ENCODE results near the gene TCEAL3. TPM values are rescaled to one million over a fixed set of nuclear protein-coding genes. Genes with fewer than 3 reads are reported as not detected.

Gene TCEAL3
- total RNA-seq, 1 donor from 2014 or later = 9.5 TPM

DNA sequence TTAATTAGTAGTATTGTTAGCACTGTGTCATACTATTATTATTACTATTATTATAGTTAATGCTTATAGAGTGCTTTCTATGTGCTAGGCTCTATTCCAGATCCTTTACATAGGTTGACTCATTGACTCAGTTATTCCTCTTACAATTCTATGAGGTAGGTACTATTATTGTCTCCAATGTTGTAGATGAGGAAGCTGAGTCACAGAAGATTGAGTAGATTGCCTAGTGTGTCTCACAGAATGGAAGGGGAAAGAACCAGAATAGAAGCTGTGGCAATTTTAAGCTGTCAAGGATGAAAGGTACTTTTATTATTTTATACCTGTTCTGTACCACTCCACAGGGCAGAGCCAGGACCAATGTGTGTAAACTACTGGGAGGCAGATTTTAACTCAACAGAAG, 19.1 kb downstream of the TCEAL3 start:
- Mint-ChIP-seq H3K27ac (no peak overlapping the region), H3K9me3 (no peaks in the 10 kb centered on the region), H3K4me3 (peak overlapping the region; percentile 26), H3K4me1 (ENCODE audit: unreplicated experiment) (peaks cover 5% of the 10 kb centered on the region), H3K36me3 (no peaks in the 10 kb centered on the region), H3K27me3 (no peaks in the 10 kb centered on the region)
- TF ChIP-seq CTCF (conservative IDR thresholded peaks at IDR 0.05) = no peak
- DNase-seq (ENCODE audit: extremely low spot score, unreplicated experiment) = no peak

- Mint-ChIP-seq H3K4me1 (ENCODE audit: unreplicated experiment) (peaks cover 5% of the 10 kb centered on the region), H3K4me3 (peak within 1 kb of the TSS; percentile 87), H3K27ac (peak within 1 kb of the TSS; percentile 76), H3K36me3 (no peaks in the 10 kb centered on the region), H3K9me3 (no peaks in the 10 kb centered on the region), H3K27me3 (no peaks in the 10 kb centered on the region)
- no peak for DNase-seq (ENCODE audit: extremely low spot score, unreplicated experiment)
- TF ChIP-seq CTCF (conservative IDR thresholded peaks at IDR 0.05) = no peak
Measured at GRCh38 chrX:103628386-103629317, 20.9 kb downstream of the TCEAL3 start, which contains the start of gene TCEAL1. Gene TCEAL1, plus strand, starts transcription at chrX:103628975. Its CDS starts 942 bp downstream, at chrX:103629917.

DNA sequence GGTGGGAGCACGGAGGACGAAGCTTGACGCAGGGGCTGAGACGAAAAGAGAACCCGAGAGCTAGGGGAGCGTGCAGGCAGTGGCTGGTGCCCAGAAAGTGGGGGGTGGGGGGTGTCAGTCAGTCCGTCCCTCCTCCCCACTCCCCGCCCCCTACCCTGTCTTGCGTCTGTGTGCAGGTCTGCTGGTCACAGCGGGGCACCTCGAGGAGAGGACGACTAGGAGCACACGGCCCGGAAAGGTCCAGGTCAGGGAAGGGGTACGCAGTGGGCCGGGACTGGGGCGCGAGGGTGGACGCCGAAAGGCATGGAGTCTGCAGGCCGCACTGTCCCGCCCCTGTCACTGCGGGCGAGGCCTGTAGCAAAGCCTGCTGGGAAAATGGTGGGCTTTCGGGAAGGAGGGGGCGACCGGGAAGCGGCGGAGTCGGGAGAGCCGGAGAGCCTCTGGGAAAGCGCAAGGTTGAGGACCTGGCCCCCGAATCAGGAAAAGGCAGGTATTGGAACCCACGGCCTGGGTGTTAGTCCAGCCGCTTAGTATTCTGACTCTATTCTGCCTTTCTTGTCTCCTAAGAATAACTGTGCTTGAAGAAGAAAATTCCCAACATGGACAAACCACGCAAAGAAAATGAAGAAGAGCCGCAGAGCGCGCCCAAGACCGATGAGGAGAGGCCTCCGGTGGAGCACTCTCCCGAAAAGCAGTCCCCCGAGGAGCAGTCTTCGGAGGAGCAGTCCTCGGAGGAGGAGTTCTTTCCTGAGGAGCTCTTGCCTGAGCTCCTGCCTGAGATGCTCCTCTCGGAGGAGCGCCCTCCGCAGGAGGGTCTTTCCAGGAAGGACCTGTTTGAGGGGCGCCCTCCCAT, 21.8 kb downstream of the TCEAL3 start:
- peak; percentile 61 for TF ChIP-seq CTCF (conservative IDR thresholded peaks at IDR 0.05)
- H3K27ac Mint-ChIP-seq = peak overlapping the region; percentile 76
- H3K4me1 Mint-ChIP-seq (ENCODE audit: unreplicated experiment) = peaks cover 5% of the 10 kb centered on the region
- H3K4me3 Mint-ChIP-seq = peak overlapping the region; percentile 87
- H3K27me3 Mint-ChIP-seq = no peaks in the 10 kb centered on the region
- no peaks in the 10 kb centered on the region for H3K9me3 Mint-ChIP-seq
- no peaks in the 10 kb centered on the region for H3K36me3 Mint-ChIP-seq
- DNase-seq (ENCODE audit: extremely low spot score, unreplicated experiment) = no peak

DNA sequence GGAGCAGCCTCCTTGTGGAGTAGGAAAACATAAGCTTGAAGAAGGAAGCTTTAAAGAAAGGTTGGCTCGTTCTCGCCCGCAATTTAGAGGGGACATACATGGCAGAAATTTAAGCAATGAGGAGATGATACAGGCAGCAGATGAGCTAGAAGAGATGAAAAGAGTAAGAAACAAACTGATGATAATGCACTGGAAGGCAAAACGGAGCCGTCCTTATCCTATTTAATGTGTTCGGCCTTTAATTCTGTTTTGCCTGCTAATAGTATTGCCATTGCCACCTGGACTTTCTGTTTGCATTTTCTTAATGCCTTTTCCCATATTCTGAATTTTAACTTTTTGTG, 22.4 kb downstream of the TCEAL3 start:
- peak overlapping the region; percentile 87 for H3K4me3 Mint-ChIP-seq
- H3K27me3 Mint-ChIP-seq = no peaks in the 10 kb centered on the region
- no peaks in the 10 kb centered on the region for H3K9me3 Mint-ChIP-seq
- DNase-seq (ENCODE audit: extremely low spot score, unreplicated experiment) = no peak
- peaks cover 5% of the 10 kb centered on the region for H3K4me1 Mint-ChIP-seq (ENCODE audit: unreplicated experiment)
- H3K36me3 Mint-ChIP-seq = no peaks in the 10 kb centered on the region
- TF ChIP-seq CTCF (conservative IDR thresholded peaks at IDR 0.05) = peak; percentile 17
- H3K27ac Mint-ChIP-seq = peak overlapping the region; percentile 76

GRCh38 chrX:103631145-103631544, 23.4 kb downstream of the TCEAL3 start:
- Mint-ChIP-seq H3K9me3 (no peaks in the 10 kb centered on the region), H3K4me1 (ENCODE audit: unreplicated experiment) (peaks cover 5% of the 10 kb centered on the region), H3K36me3 (no peaks in the 10 kb centered on the region), H3K27me3 (no peaks in the 10 kb centered on the region), H3K4me3 (no peak overlapping the region), H3K27ac (no peak overlapping the region)
- no peak for DNase-seq (ENCODE audit: extremely low spot score, unreplicated experiment)
- TF ChIP-seq CTCF (conservative IDR thresholded peaks at IDR 0.05) = no peak
